Omental fat pad (tissue), 4 donors: ENCODE measurements around the gene PCDHGC3. TPM values are rescaled to one million over a fixed set of nuclear protein-coding genes. Genes with fewer than 3 reads are reported as not detected.

ENCODE experiments used
- ATAC-seq: fragments of 150-250 bp; one replicate; pipeline ENCODE4 v1.9.1; 2016; ENCODE audit warnings: mild to moderate bottlenecking, moderate library complexity; ENCODE audit not compliant: low FRiP score
- DNase-seq: peaks from one replicate; pipeline ENCODE4 v3.0.0-alpha.2; 2019; ENCODE audit warnings: low spot score
- CTCF ChIP-seq, 3 donors: fragments of 450-650 bp; IDR thresholded peaks; one replicate each; pipeline ENCODE4 v1.5.1; 2016 to 2017; ENCODE audit warnings: antibody characterized with exemption in 3 of 3, mild to moderate bottlenecking in 3 of 3, moderate library complexity in 2 of 3
- total RNA-seq, 4 donors: library from RNA; depleted of rRNA; stranded (reverse); fragments of >200 nt; gene quantifications; one replicate each; pipeline ENCODE4 v1.1.0, GENCODE V29; 2016

The PCDHGC3 gene
- total RNA-seq, 4 donors from 2014 or later, result 34.8 to 83.1 (median 41.9) TPM

- DNase-seq (no peak), ATAC-seq (no peak)
- TF ChIP-seq CTCF (IDR thresholded peaks at IDR 0.05), result no peak
Measured at GRCh38 chr5:141485321-141486055, 9.7 kb downstream of the PCDHGC3 start.

- no peak for TF ChIP-seq CTCF (IDR thresholded peaks at IDR 0.05)
- ATAC-seq, result no peak
- no peak for DNase-seq
Measured at GRCh38 chr5:141486091-141486490, 10.3 kb downstream of the PCDHGC3 start.

- no peak for TF ChIP-seq CTCF (IDR thresholded peaks at IDR 0.05)
- DNase-seq (no peak), ATAC-seq (no peak)
Measured at GRCh38 chr5:141487131-141487530, 11.4 kb downstream of the PCDHGC3 start.

GRCh38 chr5:141488591-141489561, 13.1 kb downstream of the PCDHGC3 start, which contains the start of gene PCDHGC5:
PCDHGC5 (plus strand) TSS chr5:141489081; CDS start chr5:141489241, 160 bp downstream.
- ATAC-seq, result no peak
- no peak for DNase-seq
- no peak for TF ChIP-seq CTCF (IDR thresholded peaks at IDR 0.05)

GRCh38 chr5:141489841-141490240, 14.1 kb downstream of the PCDHGC3 start:
- TF ChIP-seq CTCF (IDR thresholded peaks at IDR 0.05), result no peak
- DNase-seq, result no peak
- no peak for ATAC-seq

GRCh38 chr5:141490271-141490670, 14.5 kb downstream of the PCDHGC3 start:
- no peak for TF ChIP-seq CTCF (IDR thresholded peaks at IDR 0.05)
- ATAC-seq, result no peak

More at GRCh38 chr5:141490271-141490670, 14.5 kb downstream of the PCDHGC3 start:
- DNase-seq, result no peak
